Glomerular endothelial cell (primary cell): ENCODE data around the gene ZNF385C. TPM values are rescaled to one million over a fixed set of nuclear protein-coding genes. Genes with fewer than 3 reads are reported as not detected.

ENCODE experiments used
- DNase-seq: peaks from one replicate; pipeline ENCODE4 v3.0.0-alpha.2; 2011; ENCODE audit warnings: low read depth, low spot score; ENCODE audit errors: extremely low read depth
- total RNA-seq: library from RNA; depleted of rRNA; stranded (reverse); fragments of >200 nt; gene quantifications from 2 replicates; pipeline ENCODE4 v1.2.3, GENCODE V29; 2015

ZNF385C gene
- total RNA-seq, 1 donor from 2014 or later = not detected

- no peak for DNase-seq
Measured at GRCh38 chr17:42110301-42111264, 12.3 kb upstream of the ZNF385C start.

- DNase-seq = no peak
Measured at GRCh38 chr17:42109086-42109485, 10.8 kb upstream of the ZNF385C start.

- DNase-seq = no peak
Measured at GRCh38 chr17:42107597-42108576, 9.6 kb upstream of the ZNF385C start.

- no peak for DNase-seq
Measured at GRCh38 chr17:42107124-42107523, 8.9 kb upstream of the ZNF385C start.

- no peak for DNase-seq
Measured at GRCh38 chr17:42106009-42106408, 7.7 kb upstream of the ZNF385C start.

- no peak for DNase-seq
Measured at GRCh38 chr17:42104264-42104663, 6.0 kb upstream of the ZNF385C start.

GRCh38 chr17:42103221-42103954, 5.1 kb upstream of the ZNF385C start:
- DNase-seq = no peak

GRCh38 chr17:42101513-42102292, 3.4 kb upstream of the ZNF385C start:
- DNase-seq = no peak

- DNase-seq = no peak
Measured at GRCh38 chr17:42098730-42099399, 592 bp upstream of the ZNF385C start.

- DNase-seq = no peak
Measured at GRCh38 chr17:42096360-42097111, 1.7 kb downstream of the ZNF385C start.

GRCh38 chr17:42094375-42095069, 3.8 kb downstream of the ZNF385C start:
- DNase-seq = no peak

GRCh38 chr17:42092939-42093338, 5.3 kb downstream of the ZNF385C start:
- DNase-seq = no peak

- no peak for DNase-seq
Measured at GRCh38 chr17:42090964-42091790, 7.1 kb downstream of the ZNF385C start.

GRCh38 chr17:42088736-42089135, 9.5 kb downstream of the ZNF385C start:
- no peak for DNase-seq

- DNase-seq = no peak
Measured at GRCh38 chr17:42087736-42088705, 10.3 kb downstream of the ZNF385C start.
